ENCODE data around the gene IL1RAPL2.
"Not testable (repeated sequence)": the region's sequence is repeated elsewhere in the genome, so short reads cannot be mapped to it uniquely, and the experiment has no call there.

GRCh38 chrX:104542447-104542846, 23.6 kb upstream of the IL1RAPL2 start:
- not testable (repeated sequence) for TF ChIP-seq CTCF, POLR2A (IDR thresholded peaks at IDR 0.05)

All from heart left ventricle (tissue), 13 donors.